CD4-positive, alpha-beta T cell (primary cell): ENCODE data around the gene ZNF605. TPM values are rescaled to one million over a fixed set of nuclear protein-coding genes. Genes with fewer than 3 reads are reported as not detected.
"Not testable (repeated sequence)": the region's sequence is repeated elsewhere in the genome, so short reads cannot be mapped to it uniquely, and the experiment has no call there.

Source experiments
- ATAC-seq: fragments of 200-7000 bp; cut with Tn5 transposase; one replicate; pipeline ENCODE4 v1.10.0; 2022; ENCODE audit warnings: mild to moderate bottlenecking; ENCODE audit not compliant: poor library complexity
- CTCF ChIA-PET: fragments of 350-600 bp; sonication (Branson Sonifier 250); formaldehyde crosslinking; loops from one replicate; lab custom pipeline; 2021; ENCODE audit warnings: antibody characterized with exemption, inconsistent platforms; lab: Charles Lee
- POLR2A ChIA-PET: fragments of 350-600 bp; sonication (Branson Sonifier 250); formaldehyde crosslinking; loops from one replicate; lab custom pipeline; 2021; ENCODE audit warnings: antibody characterized with exemption, inconsistent platforms; lab: Charles Lee
- DNase-seq, 14 experiments: peaks; one replicate each; pipeline ENCODE4 v3.0.0-alpha.2; 2013 to 2020; ENCODE audit warnings: mixed read lengths in 2 of 14
- H3K27ac ChIP-seq, 2 donors: one replicate each; pipeline versions ENCODE4 v1.5.1 to v1.7.0; 2013; ENCODE audit warnings: low read length in 2 of 2, low read depth in 1 of 2, mild to moderate bottlenecking in 1 of 2
- H3K27me3 ChIP-seq, 2 experiments: 1 replicate in 1 of 2; 2 replicates in 1 of 2; pipeline versions ENCODE4 v1.6.1 to v1.7.0; 2013; ENCODE audit warnings: low read length in 2 of 2, control low read depth in 1 of 2, mild to moderate bottlenecking in 1 of 2, moderate library complexity in 1 of 2; ENCODE audit not compliant: insufficient read depth in 2 of 2, control insufficient read depth in 1 of 2
- H3K36me3 ChIP-seq: one replicate; pipeline ENCODE4 v1.6.1; 2013; ENCODE audit warnings: low read length, control low read depth; ENCODE audit not compliant: insufficient read depth
- H3K4me1 ChIP-seq: one replicate; pipeline ENCODE4 v1.6.1; 2013; ENCODE audit warnings: low read length, control low read depth; ENCODE audit not compliant: insufficient read depth
- H3K4me3 ChIP-seq: one replicate; pipeline ENCODE4 v1.5.1; 2013; ENCODE audit warnings: mild to moderate bottlenecking, low read length, moderate library complexity
- H3K9me3 ChIP-seq, 2 experiments: 1 replicate in 1 of 2; 2 replicates in 1 of 2; pipeline versions ENCODE4 v1.6.1 to v1.7.0; 2013; ENCODE audit warnings: low read length in 2 of 2, mild to moderate bottlenecking in 2 of 2, control low read depth in 1 of 2, moderate library complexity in 1 of 2; ENCODE audit not compliant: control insufficient read depth in 1 of 2, insufficient read depth in 1 of 2
- H3K27ac Mint-ChIP-seq: one replicate; pipeline ENCODE4 v1.8.0; 2020; ENCODE audit warnings: mixed read lengths
- H3K27me3 Mint-ChIP-seq: one replicate; pipeline ENCODE4 v1.8.0; 2021; ENCODE audit warnings: mixed read lengths
- H3K36me3 Mint-ChIP-seq: one replicate; pipeline ENCODE4 v1.8.0; 2021; ENCODE audit warnings: low read depth, mixed read lengths
- H3K4me1 Mint-ChIP-seq: one replicate; pipeline ENCODE4 v1.8.0; 2021; ENCODE audit warnings: low read depth, mixed read lengths
- H3K4me3 Mint-ChIP-seq: one replicate; pipeline ENCODE4 v1.8.0; 2020; ENCODE audit warnings: mild to moderate bottlenecking, mixed read lengths
- H3K9me3 Mint-ChIP-seq: one replicate; pipeline ENCODE4 v1.8.0; 2020; ENCODE audit warnings: mixed read lengths
- CTCF ChIP-seq: fragments of 200-600 bp; IDR thresholded peaks from one replicate; pipeline ENCODE4 v1.8.0; 2022; ENCODE audit warnings: antibody characterized with exemption, mild to moderate bottlenecking
- intact Hi-C, 2 experiments: fragments of 100-400 bp; cut with DNase I in 1 of 2; cut with micrococcal nuclease in 1 of 2; formaldehyde crosslinking; loops; one replicate each; pipeline versions ENCODE4 v1.15.1 to v1.9.0; 2023 to 2025; cut with DNase I, micrococcal nuclease
- total RNA-seq, 174 experiments: library from RNA in 2 of 174; stranded (reverse) in 2 of 174; gene quantifications; one replicate each; pipeline ENCODE4 v1.2.3 and lab custom pipeline; 2021 to 2026

The ZNF605 gene
- total RNA-seq, 2 experiments from 2014 or later, result 5.3 to 5.8 TPM

- no peak overlapping the region for H3K4me3 ChIP-seq
- Mint-ChIP-seq H3K4me3 (no peak overlapping the region), H3K27ac (no peak overlapping the region), H3K36me3 (peaks cover 82% of the 10 kb centered on the region), H3K27me3 (no peaks in the 10 kb centered on the region), H3K9me3 (peaks cover under 1% of the 10 kb centered on the region), H3K4me1 (no peaks in the 10 kb centered on the region)
- DNase-seq (no peak), ATAC-seq (no peak)
- H3K27ac ChIP-seq, result no peak overlapping the region
- peaks cover 55 to 87% of the 10 kb centered on the region in 2 experiments for H3K9me3 ChIP-seq
- no peaks in the 10 kb centered on the region for H3K4me1 ChIP-seq
- intact Hi-C loops, result no loop called here
- TF ChIP-seq CTCF, result no peak
- H3K27me3 ChIP-seq, result no peaks in the 10 kb centered on the region
- ChIA-PET POLR2A (no interaction called here), CTCF (no interaction called here)
- peaks cover 43% of the 10 kb centered on the region for H3K36me3 ChIP-seq
Measured at GRCh38 chr12:132941336-132941954, 14.7 kb downstream of the ZNF605 start.

- Mint-ChIP-seq H3K4me3 (no peak overlapping the region), H3K27ac (no peak overlapping the region), H3K27me3 (no peaks in the 10 kb centered on the region), H3K4me1 (no peaks in the 10 kb centered on the region), H3K9me3 (peaks cover 5% of the 10 kb centered on the region), H3K36me3 (peaks cover 77% of the 10 kb centered on the region)
- POLR2A ChIA-PET, result no interaction called here
- Histone ChIP-seq H3K36me3 (peaks cover 32% of the 10 kb centered on the region), H3K27ac (no peak overlapping the region), H3K4me3 (no peak overlapping the region), H3K9me3 (peaks cover 47 to 85% of the 10 kb centered on the region in 2 experiments), H3K27me3 (no peaks in the 10 kb centered on the region), H3K4me1 (no peaks in the 10 kb centered on the region)
- TF ChIP-seq CTCF, result no peak
- ATAC-seq, result no peak
- no peak for DNase-seq
- CTCF ChIA-PET, result no interaction called here
- intact Hi-C loops, result no loop called here
Measured at GRCh38 chr12:132940071-132940719, 15.9 kb downstream of the ZNF605 start.

GRCh38 chr12:132938807-132939206 lies 17.3 kb downstream of the ZNF605 start:
- H3K27me3 ChIP-seq, H3K9me3 Mint-ChIP-seq, H3K27ac ChIP-seq, H3K4me3 Mint-ChIP-seq, H3K27ac Mint-ChIP-seq, intact Hi-C loops, H3K27me3 Mint-ChIP-seq, ATAC-seq, DNase-seq, CTCF ChIA-PET, POLR2A ChIA-PET, H3K4me1 Mint-ChIP-seq, H3K4me3 ChIP-seq, H3K4me1 ChIP-seq: not testable (repeated sequence)
- peaks cover 18% of the 10 kb centered on the region for H3K36me3 ChIP-seq
- H3K9me3 ChIP-seq, result peaks cover 61 to 84% of the 10 kb centered on the region in 2 experiments
- H3K36me3 Mint-ChIP-seq, result peaks cover 76% of the 10 kb centered on the region
